Measurements from ENCODE around the gene SLC16A2.

Gene SLC16A2

GRCh38 chrX:74438764-74439163 lies 17.5 kb downstream of the SLC16A2 start:
- no peak for TF ChIP-seq POU2F2 (IDR thresholded peaks at IDR 0.05; ENCODE audit: low read depth, low read length)
- no peak for TF ChIP-seq TAF1 (IDR thresholded peaks at IDR 0.05; ENCODE audit: low read depth, low read length)
- TF ChIP-seq SPI1 (IDR thresholded peaks at IDR 0.05; ENCODE audit: low read depth, low read length) = no peak
- TF ChIP-seq POLR2AphosphoS5 (IDR thresholded peaks at IDR 0.05; ENCODE audit: low read depth, low read length) = no peak
- no peak for TF ChIP-seq PAX5 (IDR thresholded peaks at IDR 0.05; ENCODE audit: insufficient read depth, low read length, severe bottlenecking)
- no peak for TF ChIP-seq POLR2A (IDR thresholded peaks at IDR 0.05; ENCODE audit: low read depth, low read length)
- no peak for FAIRE-seq

GRCh38 chrX:74445099-74445498 lies 23.8 kb downstream of the SLC16A2 start:
- no peak for DNase-seq (ENCODE audit: insufficient read length, low spot score)
- TF ChIP-seq TAF1 (IDR thresholded peaks at IDR 0.05; ENCODE audit: low read depth, low read length) = no peak
- no peak for TF ChIP-seq POLR2AphosphoS5 (IDR thresholded peaks at IDR 0.05; ENCODE audit: low read depth, low read length)
- no peak for TF ChIP-seq PAX5 (IDR thresholded peaks at IDR 0.05; ENCODE audit: insufficient read depth, low read length, severe bottlenecking)
- TF ChIP-seq POLR2A (IDR thresholded peaks at IDR 0.05; ENCODE audit: low read depth, low read length) = no peak
- TF ChIP-seq SPI1 (IDR thresholded peaks at IDR 0.05; ENCODE audit: low read depth, low read length) = no peak
- no peak for TF ChIP-seq POU2F2 (IDR thresholded peaks at IDR 0.05; ENCODE audit: low read depth, low read length)
- FAIRE-seq = no peak

More at GRCh38 chrX:74438764-74439163, 17.5 kb downstream of the SLC16A2 start:
- no peak for DNase-seq (ENCODE audit: insufficient read length, low spot score)

- FAIRE-seq (no peak), DNase-seq (ENCODE audit: insufficient read length, low spot score) (no peak)
These were observed 25.6 kb downstream of the SLC16A2 start for GRCh38 chrX:74446876-74447275.

GRCh38 chrX:74448669-74449068 lies 27.4 kb downstream of the SLC16A2 start:
- no peak for FAIRE-seq

More at GRCh38 chrX:74446876-74447275, 25.6 kb downstream of the SLC16A2 start:
- no peak for TF ChIP-seq POLR2A (IDR thresholded peaks at IDR 0.05; ENCODE audit: low read depth, low read length)
- TF ChIP-seq SPI1 (IDR thresholded peaks at IDR 0.05; ENCODE audit: low read depth, low read length) = no peak
- no peak for TF ChIP-seq POLR2AphosphoS5 (IDR thresholded peaks at IDR 0.05; ENCODE audit: low read depth, low read length)
- no peak for TF ChIP-seq POU2F2 (IDR thresholded peaks at IDR 0.05; ENCODE audit: low read depth, low read length)
- no peak for TF ChIP-seq PAX5 (IDR thresholded peaks at IDR 0.05; ENCODE audit: insufficient read depth, low read length, severe bottlenecking)
- no peak for TF ChIP-seq TAF1 (IDR thresholded peaks at IDR 0.05; ENCODE audit: low read depth, low read length)

GRCh38 chrX:74449322-74449936 lies 28.1 kb downstream of the SLC16A2 start:
- DNase-seq (ENCODE audit: insufficient read length, low spot score) (no peak), FAIRE-seq (no peak)
- TF ChIP-seq POLR2AphosphoS5 (IDR thresholded peaks at IDR 0.05; ENCODE audit: low read depth, low read length) = no peak
- no peak for TF ChIP-seq POLR2A (IDR thresholded peaks at IDR 0.05; ENCODE audit: low read depth, low read length)
- TF ChIP-seq POU2F2 (IDR thresholded peaks at IDR 0.05; ENCODE audit: low read depth, low read length) = no peak
- TF ChIP-seq PAX5 (IDR thresholded peaks at IDR 0.05; ENCODE audit: insufficient read depth, low read length, severe bottlenecking) = no peak
- no peak for TF ChIP-seq TAF1 (IDR thresholded peaks at IDR 0.05; ENCODE audit: low read depth, low read length)
- TF ChIP-seq SPI1 (IDR thresholded peaks at IDR 0.05; ENCODE audit: low read depth, low read length) = no peak

More at GRCh38 chrX:74448669-74449068, 27.4 kb downstream of the SLC16A2 start:
- no peak for DNase-seq (ENCODE audit: insufficient read length, low spot score)
- TF ChIP-seq POLR2A (IDR thresholded peaks at IDR 0.05; ENCODE audit: low read depth, low read length) (no peak), PAX5 (IDR thresholded peaks at IDR 0.05; ENCODE audit: insufficient read depth, low read length, severe bottlenecking) (no peak), POLR2AphosphoS5 (IDR thresholded peaks at IDR 0.05; ENCODE audit: low read depth, low read length) (no peak), POU2F2 (IDR thresholded peaks at IDR 0.05; ENCODE audit: low read depth, low read length) (no peak), SPI1 (IDR thresholded peaks at IDR 0.05; ENCODE audit: low read depth, low read length) (no peak), TAF1 (IDR thresholded peaks at IDR 0.05; ENCODE audit: low read depth, low read length) (no peak)

- DNase-seq (ENCODE audit: insufficient read length, low spot score) (no peak), FAIRE-seq (no peak)
- TF ChIP-seq POLR2AphosphoS5 (IDR thresholded peaks at IDR 0.05; ENCODE audit: low read depth, low read length) (no peak), TAF1 (IDR thresholded peaks at IDR 0.05; ENCODE audit: low read depth, low read length) (no peak), POLR2A (IDR thresholded peaks at IDR 0.05; ENCODE audit: low read depth, low read length) (no peak), PAX5 (IDR thresholded peaks at IDR 0.05; ENCODE audit: insufficient read depth, low read length, severe bottlenecking) (no peak), POU2F2 (IDR thresholded peaks at IDR 0.05; ENCODE audit: low read depth, low read length) (no peak), SPI1 (IDR thresholded peaks at IDR 0.05; ENCODE audit: low read depth, low read length) (no peak)
These were observed 28.6 kb downstream of the SLC16A2 start for GRCh38 chrX:74449937-74450330.

- DNase-seq (ENCODE audit: insufficient read length, low spot score) = no peak
- no peak for FAIRE-seq
- TF ChIP-seq SPI1 (IDR thresholded peaks at IDR 0.05; ENCODE audit: low read depth, low read length) = no peak
- no peak for TF ChIP-seq TAF1 (IDR thresholded peaks at IDR 0.05; ENCODE audit: low read depth, low read length)
- no peak for TF ChIP-seq POLR2AphosphoS5 (IDR thresholded peaks at IDR 0.05; ENCODE audit: low read depth, low read length)
- no peak for TF ChIP-seq PAX5 (IDR thresholded peaks at IDR 0.05; ENCODE audit: insufficient read depth, low read length, severe bottlenecking)
- TF ChIP-seq POU2F2 (IDR thresholded peaks at IDR 0.05; ENCODE audit: low read depth, low read length) = no peak
These were observed 29.6 kb downstream of the SLC16A2 start for GRCh38 chrX:74450803-74451449.

- FAIRE-seq = no peak
- DNase-seq (ENCODE audit: insufficient read length, low spot score) = no peak
- no peak for TF ChIP-seq POLR2AphosphoS5 (IDR thresholded peaks at IDR 0.05; ENCODE audit: low read depth, low read length)
These were observed 30.3 kb downstream of the SLC16A2 start for GRCh38 chrX:74451450-74452198.

GRCh38 chrX:74452199-74452481 lies 30.8 kb downstream of the SLC16A2 start:
- DNase-seq (ENCODE audit: insufficient read length, low spot score) = no peak
- FAIRE-seq = no peak
- TF ChIP-seq PAX5 (IDR thresholded peaks at IDR 0.05; ENCODE audit: insufficient read depth, low read length, severe bottlenecking) (no peak), SPI1 (IDR thresholded peaks at IDR 0.05; ENCODE audit: low read depth, low read length) (no peak), TAF1 (IDR thresholded peaks at IDR 0.05; ENCODE audit: low read depth, low read length) (no peak), POLR2A (IDR thresholded peaks at IDR 0.05; ENCODE audit: low read depth, low read length) (no peak), POU2F2 (IDR thresholded peaks at IDR 0.05; ENCODE audit: low read depth, low read length) (no peak), POLR2AphosphoS5 (IDR thresholded peaks at IDR 0.05; ENCODE audit: low read depth, low read length) (no peak)
